Chondrocyte (in vitro differentiated cells): ENCODE measurements around the gene DENND1C. TPM values are rescaled to one million over a fixed set of nuclear protein-coding genes. Genes with fewer than 3 reads are reported as not detected.

Experiments used
- DNase-seq: peaks from one replicate; pipeline ENCODE4 v3.0.0; 2021; ENCODE audit warnings: mixed read lengths, low spot score
- H3K27ac Mint-ChIP-seq: one replicate; pipeline ENCODE4 v1.8.0; 2021; ENCODE audit warnings: mild to moderate bottlenecking, moderate library complexity, mixed read lengths; ENCODE audit not compliant: unreplicated experiment
- H3K27me3 Mint-ChIP-seq: 2 replicates; pipeline ENCODE4 v1.8.0; 2021; ENCODE audit warnings: low read depth, mixed read lengths
- H3K36me3 Mint-ChIP-seq: 2 replicates; pipeline ENCODE4 v1.8.0; 2021; ENCODE audit warnings: low read depth, mixed read lengths
- H3K4me1 Mint-ChIP-seq: 2 replicates; pipeline ENCODE4 v1.8.0; 2021; ENCODE audit warnings: low read depth, mild to moderate bottlenecking, mixed read lengths
- H3K4me3 Mint-ChIP-seq: one replicate; pipeline ENCODE4 v1.8.0; 2021; ENCODE audit warnings: mild to moderate bottlenecking, moderate library complexity, mixed read lengths; ENCODE audit not compliant: unreplicated experiment
- H3K9me3 Mint-ChIP-seq: 2 replicates; pipeline ENCODE4 v1.8.0; 2021; ENCODE audit warnings: low read depth, mixed read lengths
- total RNA-seq: library from RNA; stranded (reverse); gene quantifications from 3 replicates; pipeline ENCODE4 v1.2.1, GENCODE V29; 2021
- TF ChIP-seq, protein P1 (sequence below): fragments of 200-600 bp; sonication (generic); IDR thresholded peaks from 2 replicates; pipeline ENCODE4 v1.5.0; 2021; ENCODE audit warnings: antibody characterized with exemption, mild to moderate bottlenecking, moderate library complexity

Gene DENND1C
- total RNA-seq, 1 donor from 2014 or later = not detected

- Mint-ChIP-seq H3K4me3 (no peak overlapping the region), H3K4me1 (no peaks in the 10 kb centered on the region), H3K9me3 (no peaks in the 10 kb centered on the region), H3K27me3 (peaks cover 7% of the 10 kb centered on the region), H3K27ac (no peak overlapping the region), H3K36me3 (no peaks in the 10 kb centered on the region)
- TF ChIP-seq, protein P1, sequence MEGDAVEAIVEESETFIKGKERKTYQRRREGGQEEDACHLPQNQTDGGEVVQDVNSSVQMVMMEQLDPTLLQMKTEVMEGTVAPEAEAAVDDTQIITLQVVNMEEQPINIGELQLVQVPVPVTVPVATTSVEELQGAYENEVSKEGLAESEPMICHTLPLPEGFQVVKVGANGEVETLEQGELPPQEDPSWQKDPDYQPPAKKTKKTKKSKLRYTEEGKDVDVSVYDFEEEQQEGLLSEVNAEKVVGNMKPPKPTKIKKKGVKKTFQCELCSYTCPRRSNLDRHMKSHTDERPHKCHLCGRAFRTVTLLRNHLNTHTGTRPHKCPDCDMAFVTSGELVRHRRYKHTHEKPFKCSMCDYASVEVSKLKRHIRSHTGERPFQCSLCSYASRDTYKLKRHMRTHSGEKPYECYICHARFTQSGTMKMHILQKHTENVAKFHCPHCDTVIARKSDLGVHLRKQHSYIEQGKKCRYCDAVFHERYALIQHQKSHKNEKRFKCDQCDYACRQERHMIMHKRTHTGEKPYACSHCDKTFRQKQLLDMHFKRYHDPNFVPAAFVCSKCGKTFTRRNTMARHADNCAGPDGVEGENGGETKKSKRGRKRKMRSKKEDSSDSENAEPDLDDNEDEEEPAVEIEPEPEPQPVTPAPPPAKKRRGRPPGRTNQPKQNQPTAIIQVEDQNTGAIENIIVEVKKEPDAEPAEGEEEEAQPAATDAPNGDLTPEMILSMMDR = no peak
- no peak for DNase-seq
Observed at GRCh38 chr19:6484831-6485230, 3.2 kb upstream of the DENND1C start.

DNA sequence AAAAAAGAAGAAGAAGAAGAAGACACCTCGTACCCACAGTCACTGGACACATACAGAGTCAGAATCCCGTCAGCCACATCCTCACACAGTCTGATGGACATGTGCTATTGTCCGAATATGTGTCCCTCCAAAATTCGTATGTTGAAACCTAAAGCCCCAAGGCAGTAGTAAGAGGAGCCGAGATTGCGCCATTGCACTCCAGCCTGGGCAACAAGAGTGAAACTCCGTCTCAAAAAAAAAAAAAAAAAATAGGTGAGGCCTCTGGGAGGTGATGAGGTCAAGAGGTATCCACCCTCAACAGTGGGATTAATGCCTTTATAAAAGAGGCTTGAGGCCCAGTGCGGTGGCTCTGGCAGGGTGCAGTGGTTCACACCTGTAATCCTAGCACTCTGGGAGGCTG, 2.6 kb upstream of the DENND1C start:
- TF ChIP-seq, protein P1 = no peak
- H3K27me3 Mint-ChIP-seq = peaks cover 1% of the 10 kb centered on the region
- H3K27ac Mint-ChIP-seq = no peak overlapping the region
- no peaks in the 10 kb centered on the region for H3K4me1 Mint-ChIP-seq
- DNase-seq = no peak
- H3K36me3 Mint-ChIP-seq = no peaks in the 10 kb centered on the region
- H3K9me3 Mint-ChIP-seq = no peaks in the 10 kb centered on the region
- no peak overlapping the region for H3K4me3 Mint-ChIP-seq

- H3K4me3 Mint-ChIP-seq = no peak overlapping the region
- DNase-seq = no peak
- no peak overlapping the region for H3K27ac Mint-ChIP-seq
- H3K27me3 Mint-ChIP-seq = no peaks in the 10 kb centered on the region
- TF ChIP-seq, protein P1 = no peak
- H3K9me3 Mint-ChIP-seq = no peaks in the 10 kb centered on the region
- H3K36me3 Mint-ChIP-seq = no peaks in the 10 kb centered on the region
- H3K4me1 Mint-ChIP-seq = no peaks in the 10 kb centered on the region
Observed at GRCh38 chr19:6483235-6483634, 1.6 kb upstream of the DENND1C start.

DNA sequence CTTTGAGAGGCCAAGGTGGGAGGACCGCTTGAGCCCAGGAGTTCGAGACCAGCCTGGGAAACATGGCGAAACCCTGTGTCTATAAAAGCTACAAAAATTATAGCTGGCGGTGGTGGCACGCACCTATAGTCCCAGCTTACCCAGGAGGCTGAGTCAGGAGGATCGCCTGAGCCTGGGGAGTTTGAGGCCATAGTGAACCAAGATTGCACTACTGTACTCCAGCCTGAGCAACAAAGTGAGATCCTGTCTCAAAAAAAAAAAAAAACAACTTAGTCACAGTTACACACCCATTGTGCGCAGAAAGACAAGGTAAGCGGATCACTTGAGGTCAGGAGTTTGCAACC, 728 bp upstream of the DENND1C start:
- TF ChIP-seq, protein P1 = no peak
- Mint-ChIP-seq H3K27ac (no peak overlapping the region), H3K9me3 (no peaks in the 10 kb centered on the region), H3K4me1 (no peaks in the 10 kb centered on the region), H3K27me3 (no peaks in the 10 kb centered on the region), H3K36me3 (no peaks in the 10 kb centered on the region), H3K4me3 (no peak overlapping the region)
- no peak for DNase-seq

DNA sequence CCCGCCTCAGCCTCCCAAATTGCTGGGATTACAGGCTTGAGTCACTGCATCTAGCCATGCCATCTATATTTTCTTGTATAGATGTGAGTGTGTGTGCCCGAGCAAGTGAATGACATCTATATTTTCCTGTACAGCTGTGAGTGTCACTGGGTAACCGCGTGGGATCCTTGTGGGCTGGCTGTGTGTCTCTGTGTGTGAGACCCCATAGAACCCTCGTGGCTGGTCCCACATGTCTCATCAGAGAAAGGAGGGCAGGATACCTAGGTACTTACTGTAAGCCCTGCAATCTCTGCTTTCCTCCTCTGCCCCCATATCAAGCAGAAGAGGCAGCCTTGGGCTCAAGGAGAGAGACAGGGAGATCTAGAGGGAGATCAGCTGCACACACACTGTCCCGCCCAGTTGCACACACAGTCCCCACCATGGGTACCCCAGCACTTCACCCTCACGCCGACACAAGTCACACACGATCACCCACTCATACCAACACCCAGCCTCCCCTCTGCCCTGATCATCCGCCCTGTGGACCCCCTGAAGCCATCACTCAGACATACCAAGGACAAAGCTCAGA, 655 bp downstream of the DENND1C start:
- Mint-ChIP-seq H3K36me3 (no peaks in the 10 kb centered on the region), H3K4me3 (no peak overlapping the region), H3K27me3 (peaks cover 3% of the 10 kb centered on the region), H3K9me3 (no peaks in the 10 kb centered on the region), H3K27ac (no peak overlapping the region), H3K4me1 (peaks cover 5% of the 10 kb centered on the region)
- no peak for DNase-seq
- TF ChIP-seq, protein P1 = no peak
